PC-9 (cell line): ENCODE measurements around the gene VANGL2. TPM values are rescaled to one million over a fixed set of nuclear protein-coding genes. Genes with fewer than 3 reads are reported as not detected.

Source experiments
- BruUV-seq: library from RNA; stranded (reverse); fragments of 400-500 nt; replicated peaks from 2 replicates; lab custom pipeline; 2021; lab: Mats Ljungman, UMichigan
- CTCF ChIA-PET: fragments of 300-600 bp; sonication (Branson Sonifier 250); formaldehyde crosslinking; loops from one replicate; lab custom pipeline; 2022; ENCODE audit warnings: antibody characterized with exemption; lab: Charles Lee
- POLR2A ChIA-PET: fragments of 300-600 bp; sonication (Branson Sonifier 250); formaldehyde crosslinking; loops from one replicate; lab custom pipeline; 2022; ENCODE audit warnings: antibody characterized with exemption; ENCODE audit not compliant: unreplicated experiment; lab: Charles Lee
- DNase-seq, 2 experiments: peaks; one replicate each; pipeline versions ENCODE4 v3.0.0 to v3.0.0-alpha.2; 2015 to 2022; ENCODE audit warnings: mixed read lengths in 1 of 2
- H2AFZ ChIP-seq: fragments of 200-600 bp; sonication (generic); 2 replicates; pipeline ENCODE4 v1.8.1; 2017; ENCODE audit warnings: antibody characterized with exemption
- H3F3A ChIP-seq: fragments of 200-600 bp; sonication (generic); 2 replicates; pipeline ENCODE4 v1.8.1; 2017; ENCODE audit warnings: antibody characterized with exemption, mild to moderate bottlenecking, low read depth; ENCODE audit not compliant: insufficient read depth
- H3K27ac ChIP-seq: fragments of 200-600 bp; sonication (generic); 2 replicates; pipeline ENCODE4 v1.6.1; 2016; ENCODE audit warnings: mixed run types
- H3K27me3 ChIP-seq: fragments of 200-600 bp; sonication (generic); 2 replicates; pipeline ENCODE4 v1.6.1; 2016; ENCODE audit warnings: low read depth, mixed run types; ENCODE audit not compliant: insufficient read depth
- H3K36me3 ChIP-seq: fragments of 200-600 bp; sonication (generic); 2 replicates; pipeline ENCODE4 v1.6.1; 2016; ENCODE audit warnings: low read depth, mixed run types
- H3K4me1 ChIP-seq: fragments of 200-600 bp; sonication (generic); replicated peaks from 2 replicates; pipeline ENCODE4 v1.6.1; 2016; ENCODE audit warnings: mixed run types; ENCODE audit not compliant: insufficient read depth
- H3K4me2 ChIP-seq: fragments of 200-600 bp; sonication (generic); 2 replicates; pipeline ENCODE4 v1.6.1; 2017; ENCODE audit warnings: mixed run types
- H3K4me3 ChIP-seq: fragments of 200-600 bp; sonication (generic); 2 replicates; pipeline ENCODE4 v1.6.1; 2016; ENCODE audit warnings: mixed run types
- H3K79me2 ChIP-seq: fragments of 200-600 bp; sonication (generic); 2 replicates; pipeline ENCODE4 v1.6.1; 2017; ENCODE audit warnings: low read depth, mixed run types
- H3K9me2 ChIP-seq: fragments of 200-600 bp; sonication (generic); 2 replicates; pipeline ENCODE4 v1.8.1; 2017; ENCODE audit warnings: mild to moderate bottlenecking; ENCODE audit not compliant: insufficient read depth
- H3K9me3 ChIP-seq: fragments of 200-600 bp; sonication (generic); 2 replicates; pipeline ENCODE4 v1.8.1; 2016; ENCODE audit warnings: low read depth; ENCODE audit not compliant: insufficient read depth
- H4K20me1 ChIP-seq: fragments of 200-600 bp; sonication (generic); 2 replicates; pipeline ENCODE4 v1.8.1; 2017; ENCODE audit not compliant: insufficient read depth
- CTCF ChIP-seq: fragments of 200-600 bp; sonication (generic); conservative IDR thresholded peaks from 2 replicates; pipeline ENCODE4 v1.6.1; 2017; ENCODE audit warnings: mixed run types, antibody characterized with exemption, mild to moderate bottlenecking, moderate library complexity
- EZH2 ChIP-seq: fragments of 200-600 bp; sonication (generic); IDR thresholded peaks from 2 replicates; pipeline ENCODE4 v1.8.0; 2017; ENCODE audit warnings: antibody characterized with exemption, low read depth
- intact Hi-C: fragments of 100-400 bp; cut with micrococcal nuclease; formaldehyde crosslinking; loops from one replicate; pipeline ENCODE4 v1.10.0; 2022; ENCODE audit not compliant: unreplicated experiment
- total RNA-seq: library from RNA; stranded (reverse); gene quantifications from 2 replicates; pipeline ENCODE4 v1.2.3, GENCODE V29; 2021

VANGL2 gene
- total RNA-seq, 1 experiment from 2014 or later, result 12.4 TPM

GRCh38 chr1:160369087-160369486, 31.3 kb upstream of the VANGL2 start:
- Histone ChIP-seq H3F3A (peaks cover under 1% of the 10 kb centered on the region; the same call in 1 of the 2 replicates), H3K36me3 (no peaks in the 10 kb centered on the region), H3K27ac (no peak overlapping the region), H2AFZ (no peak overlapping the region), H3K4me2 (no peak overlapping the region), H3K4me3 (no peak overlapping the region), H3K79me2 (no peaks in the 10 kb centered on the region), H3K9me2 (no peaks in the 10 kb centered on the region), H3K27me3 (no peaks in the 10 kb centered on the region), H4K20me1 (no peaks in the 10 kb centered on the region), H3K9me3 (no peaks in the 10 kb centered on the region), H3K4me1 (no peaks in the 10 kb centered on the region)
- intact Hi-C loops, result no loop called here
- BruUV-seq, result no TSS peak
- TF ChIP-seq CTCF (no peak), EZH2 (no peak)
- CTCF ChIA-PET, result no interaction called here
- DNase-seq, result no peak
- POLR2A ChIA-PET, result no interaction called here

DNA sequence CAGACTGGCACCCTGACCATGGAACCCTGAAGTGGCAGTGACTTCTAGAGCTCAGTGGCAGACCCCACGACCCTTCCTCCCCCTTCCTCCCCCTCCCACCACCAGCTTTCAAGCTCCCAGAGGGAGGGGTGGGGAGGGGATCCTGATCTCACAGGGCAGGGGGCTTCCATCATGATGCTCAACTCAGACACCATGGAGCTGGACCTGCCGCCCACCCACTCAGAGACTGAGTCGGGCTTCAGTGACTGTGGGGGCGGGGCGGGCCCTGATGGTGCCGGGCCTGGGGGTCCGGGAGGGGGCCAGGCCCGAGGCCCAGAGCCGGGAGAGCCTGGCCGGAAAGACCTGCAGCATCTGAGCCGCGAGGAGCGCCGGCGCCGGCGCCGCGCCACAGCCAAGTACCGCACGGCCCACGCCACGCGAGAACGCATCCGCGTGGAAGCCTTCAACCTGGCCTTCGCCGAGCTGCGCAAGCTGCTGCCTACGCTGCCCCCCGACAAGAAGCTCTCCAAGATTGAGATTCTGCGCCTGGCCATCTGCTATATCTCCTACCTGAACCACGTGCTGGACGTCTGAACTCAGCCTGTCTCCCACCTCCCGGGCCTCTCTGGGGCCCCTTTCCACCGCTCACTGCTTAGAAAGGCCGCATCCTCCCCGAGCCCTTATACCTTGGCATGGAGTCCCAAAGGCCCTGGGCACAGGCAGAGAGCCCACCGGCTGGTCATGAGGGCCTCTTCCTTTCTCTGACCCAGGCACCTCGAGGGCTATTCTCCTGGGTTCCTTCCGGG, 29.6 kb upstream of the VANGL2 start:
- Histone ChIP-seq H3K4me1 (0 out of 2 replicates have a peak, but pooled peaks cover 4% of the 10 kb centered on the region), H3K36me3 (no peaks in the 10 kb centered on the region), H2AFZ (no peak overlapping the region), H3K4me3 (no peak overlapping the region), H3F3A (peaks cover 4% of the 10 kb centered on the region; the same call in 1 of the 2 replicates), H3K27ac (no peak overlapping the region), H4K20me1 (no peaks in the 10 kb centered on the region), H3K9me3 (no peaks in the 10 kb centered on the region), H3K4me2 (no peak overlapping the region), H3K9me2 (no peaks in the 10 kb centered on the region), H3K79me2 (no peaks in the 10 kb centered on the region), H3K27me3 (no peaks in the 10 kb centered on the region)
- intact Hi-C loops, result loop anchor here (10.0 kb wide), 1 partner anchor 576 kb away; no protein-coding TSS in a partner anchor
- CTCF ChIA-PET, result no interaction called here
- POLR2A ChIA-PET, result no interaction called here
- no peak for TF ChIP-seq EZH2
- TF ChIP-seq CTCF, result no peak
- no TSS peak for BruUV-seq
- peak in 1 of 2 experiments; percentile 5 for DNase-seq

DNA sequence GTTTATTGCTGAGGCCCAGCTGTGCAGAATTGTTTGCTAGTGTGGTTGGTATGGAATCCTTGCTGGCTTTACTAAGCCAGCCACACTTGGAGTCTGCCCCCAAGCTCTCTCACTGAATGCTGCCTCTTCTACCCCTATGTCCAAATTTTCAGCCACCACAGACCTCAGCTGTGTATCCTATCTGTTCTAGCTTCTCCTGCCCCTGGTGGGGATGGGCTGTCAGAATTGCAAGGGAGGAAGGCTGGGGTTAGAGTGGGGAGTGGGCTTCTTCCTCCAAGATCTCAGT, 29.1 kb upstream of the VANGL2 start:
- DNase-seq, result peak in 1 of 2 experiments; percentile 21
- TF ChIP-seq CTCF (no peak), EZH2 (no peak)
- no TSS peak for BruUV-seq
- Histone ChIP-seq H2AFZ (no peak overlapping the region), H3K79me2 (no peaks in the 10 kb centered on the region), H3K4me2 (no peak overlapping the region), H3K36me3 (no peaks in the 10 kb centered on the region), H3F3A (peaks cover 4% of the 10 kb centered on the region; the same call in 1 of the 2 replicates), H3K4me1 (peaks cover 8% of the 10 kb centered on the region), H3K4me3 (no peak overlapping the region), H3K9me3 (no peaks in the 10 kb centered on the region), H3K9me2 (no peaks in the 10 kb centered on the region), H3K27me3 (no peaks in the 10 kb centered on the region), H4K20me1 (no peaks in the 10 kb centered on the region), H3K27ac (no peak overlapping the region)
- ChIA-PET CTCF (no interaction called here), POLR2A (no interaction called here)
- intact Hi-C loops, result loop anchor here (10.0 kb wide), 1 partner anchor 576 kb away; no protein-coding TSS in a partner anchor
